ENCODE data around the gene PRICKLE1.
"Not testable (repeated sequence)": the region's sequence is repeated elsewhere in the genome, so short reads cannot be mapped to it uniquely, and the experiment has no call there.

PRICKLE1 gene

GRCh38 chr12:42556917-42557316 is 32.6 kb downstream of the PRICKLE1 start:
- no peak for DNase-seq (ENCODE audit: low read depth in 2 of 2)

- DNase-seq (ENCODE audit: low read depth in 2 of 2) = no peak
Observed at GRCh38 chr12:42552822-42553221, 36.7 kb downstream of the PRICKLE1 start.

GRCh38 chr12:42550800-42551199 is 38.7 kb downstream of the PRICKLE1 start:
- DNase-seq (ENCODE audit: low read depth in 2 of 2) = no peak

GRCh38 chr12:42546709-42547108 is 42.8 kb downstream of the PRICKLE1 start:
- no peak for DNase-seq (ENCODE audit: low read depth in 2 of 2)

GRCh38 chr12:42541965-42542364 is 47.6 kb downstream of the PRICKLE1 start:
- no peak for DNase-seq (ENCODE audit: low read depth in 2 of 2)

GRCh38 chr12:42541308-42541707 is 48.2 kb downstream of the PRICKLE1 start:
- DNase-seq (ENCODE audit: low read depth in 2 of 2) = not testable (repeated sequence)

GRCh38 chr12:42539696-42540095 is 49.9 kb downstream of the PRICKLE1 start:
- no peak for DNase-seq (ENCODE audit: low read depth in 2 of 2)

GRCh38 chr12:42538203-42538602 is 51.3 kb downstream of the PRICKLE1 start:
- DNase-seq (ENCODE audit: low read depth in 2 of 2) = no peak

- DNase-seq (ENCODE audit: low read depth in 2 of 2) = no peak
Observed at GRCh38 chr12:42534184-42534838, 55.2 kb downstream of the PRICKLE1 start.

GRCh38 chr12:42530284-42530683 is 59.3 kb downstream of the PRICKLE1 start:
- DNase-seq (ENCODE audit: low read depth in 2 of 2) = no peak

- no peak for DNase-seq (ENCODE audit: low read depth in 2 of 2)
Observed at GRCh38 chr12:42525444-42525843, 64.1 kb downstream of the PRICKLE1 start.

GRCh38 chr12:42524716-42525115 is 64.8 kb downstream of the PRICKLE1 start:
- DNase-seq (ENCODE audit: low read depth in 2 of 2) = no peak

GRCh38 chr12:42516573-42516972 is 73.0 kb downstream of the PRICKLE1 start:
- no peak for DNase-seq (ENCODE audit: low read depth in 2 of 2)

GRCh38 chr12:42511656-42512055 is 77.9 kb downstream of the PRICKLE1 start:
- DNase-seq (ENCODE audit: low read depth in 2 of 2) = no peak

- no peak for DNase-seq (ENCODE audit: low read depth in 2 of 2)
Observed at GRCh38 chr12:42510823-42511222, 78.7 kb downstream of the PRICKLE1 start.

- no peak for DNase-seq (ENCODE audit: low read depth in 2 of 2)
Observed at GRCh38 chr12:42508913-42509460, 80.6 kb downstream of the PRICKLE1 start.

GRCh38 chr12:42507565-42507964 is 82.0 kb downstream of the PRICKLE1 start:
- DNase-seq (ENCODE audit: low read depth in 2 of 2) = no peak

- DNase-seq (ENCODE audit: low read depth in 2 of 2) = no peak
Observed at GRCh38 chr12:42507081-42507480, 82.5 kb downstream of the PRICKLE1 start.

GRCh38 chr12:42504049-42504448 is 85.5 kb downstream of the PRICKLE1 start:
- DNase-seq (ENCODE audit: low read depth in 2 of 2) = no peak

- DNase-seq (ENCODE audit: low read depth in 2 of 2) = no peak
Observed at GRCh38 chr12:42502682-42503081, 86.9 kb downstream of the PRICKLE1 start.

- DNase-seq (ENCODE audit: low read depth in 2 of 2) = no peak
Observed at GRCh38 chr12:42498549-42499247, 90.8 kb downstream of the PRICKLE1 start.

- no peak for DNase-seq (ENCODE audit: low read depth in 2 of 2)
Observed at GRCh38 chr12:42496886-42497285, 92.7 kb downstream of the PRICKLE1 start.

- no peak for DNase-seq (ENCODE audit: low read depth in 2 of 2)
Observed at GRCh38 chr12:42495244-42495643, 94.3 kb downstream of the PRICKLE1 start.
